Caco-2 (cell line): ENCODE data around the gene SS18. TPM values are rescaled to one million over a fixed set of nuclear protein-coding genes. Genes with fewer than 3 reads are reported as not detected.

ENCODE experiments used
- BruUV-seq: library from RNA; stranded (reverse); fragments of 400-500 nt; replicated peaks from 2 replicates; lab custom pipeline; 2021; lab: Mats Ljungman, UMichigan
- CTCF ChIA-PET: fragments of 300-600 bp; sonication (Branson Sonifier 250); formaldehyde crosslinking; loops from one replicate; lab custom pipeline; 2022; ENCODE audit warnings: antibody characterized with exemption; lab: Charles Lee
- POLR2A ChIA-PET: fragments of 300-600 bp; sonication (Branson Sonifier 250); formaldehyde crosslinking; loops from one replicate; lab custom pipeline; 2022; ENCODE audit warnings: antibody characterized with exemption; lab: Charles Lee
- DNase-seq, 2 experiments: peaks; one replicate each; pipeline versions ENCODE4 v3.0.0 to v3.0.0-alpha.2; 2020 to 2022
- H3K27me3 ChIP-seq: replicated peaks from 2 replicates; pipeline ENCODE4 v1.6.0; 2011; ENCODE audit warnings: low read length; ENCODE audit not compliant: control insufficient read depth, insufficient read depth
- H3K36me3 ChIP-seq: 2 replicates; pipeline ENCODE4 v1.5.1; 2011; ENCODE audit warnings: low read length; ENCODE audit not compliant: control insufficient read depth, insufficient read depth
- H3K4me1 ChIP-seq: fragments of 250-450 bp; sonication (Bioruptor Pico); 2 replicates; pipeline ENCODE4 v1.5.1; 2020; ENCODE audit warnings: mild to moderate bottlenecking
- H3K4me3 ChIP-seq: 2 replicates; pipeline ENCODE4 v1.5.1; 2011; ENCODE audit warnings: low read depth, mild to moderate bottlenecking, control low read depth, low read length
- H3K9me3 ChIP-seq: fragments of 250-450 bp; sonication (Bioruptor Pico); 2 replicates; pipeline ENCODE4 v1.5.1; 2020; ENCODE audit warnings: mild to moderate bottlenecking, moderate library complexity
- H3K27ac Mint-ChIP-seq: one replicate; pipeline ENCODE4 v1.8.0; 2022; ENCODE audit warnings: mixed read lengths; ENCODE audit not compliant: unreplicated experiment
- H3K27me3 Mint-ChIP-seq: one replicate; pipeline ENCODE4 v1.8.0; 2022; ENCODE audit warnings: mixed read lengths; ENCODE audit not compliant: insufficient read depth, unreplicated experiment
- H3K36me3 Mint-ChIP-seq: one replicate; pipeline ENCODE4 v1.8.0; 2022; ENCODE audit warnings: mild to moderate bottlenecking, mixed read lengths; ENCODE audit not compliant: insufficient read depth, unreplicated experiment
- H3K4me1 Mint-ChIP-seq: one replicate; pipeline ENCODE4 v1.8.0; 2022; ENCODE audit warnings: low read depth, mixed read lengths; ENCODE audit not compliant: unreplicated experiment
- H3K4me3 Mint-ChIP-seq: one replicate; pipeline ENCODE4 v1.8.0; 2022; ENCODE audit warnings: mild to moderate bottlenecking, moderate library complexity, mixed read lengths; ENCODE audit not compliant: unreplicated experiment
- H3K9me3 Mint-ChIP-seq: one replicate; pipeline ENCODE4 v1.8.0; 2022; ENCODE audit warnings: mixed read lengths; ENCODE audit not compliant: unreplicated experiment
- intact Hi-C: fragments of 100-400 bp; cut with micrococcal nuclease; formaldehyde crosslinking; loops from one replicate; pipeline ENCODE4 v1.10.0; 2022; ENCODE audit not compliant: unreplicated experiment
- total RNA-seq: library from RNA; stranded (reverse); gene quantifications from 2 replicates; pipeline ENCODE4 v1.2.3, GENCODE V29; 2022
- TF ChIP-seq, protein P1 (sequence below), 2 experiments: fragments of 200-600 bp in 1 of 2; IDR thresholded peaks; 1 replicate in 1 of 2; 2 replicates in 1 of 2; pipeline versions ENCODE4 v1.5.1 to v1.8.0; 2011 to 2022; ENCODE audit warnings: antibody characterized with exemption in 1 of 2, control low read depth in 1 of 2, inconsistent platforms in 1 of 2, low read depth in 1 of 2, low read length in 1 of 2, mild to moderate bottlenecking in 1 of 2, moderate library complexity in 1 of 2; ENCODE audit not compliant: insufficient read depth in 1 of 2, severe bottlenecking in 1 of 2, unreplicated experiment in 1 of 2

The SS18 gene
- total RNA-seq, 1 experiment from 2014 or later = 34.6 TPM

DNA sequence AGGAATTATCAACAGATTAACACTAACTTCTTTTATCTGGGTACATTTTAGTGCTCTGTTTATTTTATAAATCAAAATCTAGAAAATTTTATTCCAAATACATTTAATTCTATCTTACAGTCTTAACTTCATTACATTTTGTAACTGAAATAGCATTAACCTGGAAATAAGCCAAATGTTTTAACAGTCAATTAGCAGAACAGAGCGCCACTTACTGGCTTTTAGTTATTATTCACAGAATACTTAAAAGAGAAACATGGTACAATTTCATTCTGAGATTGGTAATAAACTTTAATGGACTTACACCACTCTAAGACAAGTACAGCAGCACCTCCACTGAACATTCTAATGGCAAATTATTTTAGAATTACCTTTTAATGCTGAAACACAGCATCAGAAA is 38.6 kb downstream of the SS18 start:
- TF ChIP-seq, protein P1, sequence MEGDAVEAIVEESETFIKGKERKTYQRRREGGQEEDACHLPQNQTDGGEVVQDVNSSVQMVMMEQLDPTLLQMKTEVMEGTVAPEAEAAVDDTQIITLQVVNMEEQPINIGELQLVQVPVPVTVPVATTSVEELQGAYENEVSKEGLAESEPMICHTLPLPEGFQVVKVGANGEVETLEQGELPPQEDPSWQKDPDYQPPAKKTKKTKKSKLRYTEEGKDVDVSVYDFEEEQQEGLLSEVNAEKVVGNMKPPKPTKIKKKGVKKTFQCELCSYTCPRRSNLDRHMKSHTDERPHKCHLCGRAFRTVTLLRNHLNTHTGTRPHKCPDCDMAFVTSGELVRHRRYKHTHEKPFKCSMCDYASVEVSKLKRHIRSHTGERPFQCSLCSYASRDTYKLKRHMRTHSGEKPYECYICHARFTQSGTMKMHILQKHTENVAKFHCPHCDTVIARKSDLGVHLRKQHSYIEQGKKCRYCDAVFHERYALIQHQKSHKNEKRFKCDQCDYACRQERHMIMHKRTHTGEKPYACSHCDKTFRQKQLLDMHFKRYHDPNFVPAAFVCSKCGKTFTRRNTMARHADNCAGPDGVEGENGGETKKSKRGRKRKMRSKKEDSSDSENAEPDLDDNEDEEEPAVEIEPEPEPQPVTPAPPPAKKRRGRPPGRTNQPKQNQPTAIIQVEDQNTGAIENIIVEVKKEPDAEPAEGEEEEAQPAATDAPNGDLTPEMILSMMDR (IDR thresholded peaks at IDR 0.05; ENCODE audit: insufficient read depth in 1 of 2, low read depth in 1 of 2, low read length in 1 of 2, severe bottlenecking in 1 of 2, unreplicated experiment in 1 of 2) = no peak
- POLR2A ChIA-PET = no interaction called here
- H3K9me3 ChIP-seq = no peaks in the 10 kb centered on the region
- no peaks in the 10 kb centered on the region for H3K36me3 Mint-ChIP-seq
- H3K27me3 ChIP-seq = no peaks in the 10 kb centered on the region
- CTCF ChIA-PET = no interaction called here
- no peaks in the 10 kb centered on the region for H3K4me1 Mint-ChIP-seq
- intact Hi-C loops = no loop called here
- no peak overlapping the region for H3K4me3 Mint-ChIP-seq
- H3K27me3 Mint-ChIP-seq = no peaks in the 10 kb centered on the region
- DNase-seq = no peak
- H3K36me3 ChIP-seq = no peaks in the 10 kb centered on the region
- no TSS peak for BruUV-seq
- H3K4me1 ChIP-seq = no peaks in the 10 kb centered on the region
- no peak overlapping the region for H3K4me3 ChIP-seq
- no peak overlapping the region for H3K27ac Mint-ChIP-seq
- H3K9me3 Mint-ChIP-seq = no peaks in the 10 kb centered on the region

DNA sequence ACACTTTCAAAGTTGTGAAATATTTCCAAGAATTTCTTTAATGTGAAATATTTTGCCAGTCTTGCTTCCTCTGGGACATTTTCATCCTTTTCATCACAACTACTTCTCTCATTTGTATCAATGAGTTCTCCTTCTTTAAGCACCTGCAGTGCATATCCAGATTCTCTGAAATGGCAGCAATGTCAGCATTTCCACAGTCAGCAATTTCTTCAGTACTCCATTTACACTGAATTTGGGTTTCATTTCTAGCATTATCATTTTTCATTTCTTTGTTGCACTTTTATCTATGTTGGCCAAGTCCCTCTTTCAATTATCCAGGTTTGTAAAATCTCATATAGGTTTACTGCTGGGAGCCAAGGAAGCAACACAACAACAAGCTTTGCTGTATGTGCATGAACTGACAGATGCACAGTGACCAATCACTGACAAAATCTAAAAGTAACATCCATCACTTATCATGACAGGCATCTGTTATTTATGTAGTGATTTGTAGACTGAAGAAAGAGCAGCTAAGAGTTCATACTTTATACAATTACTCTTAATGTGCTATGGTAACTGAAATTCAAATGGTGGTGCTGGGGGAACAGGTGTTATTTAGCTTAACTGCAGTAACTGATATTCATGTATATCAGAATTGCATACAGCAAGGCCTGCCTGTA is 43.9 kb downstream of the SS18 start:
- ChIA-PET POLR2A (no interaction called here), CTCF (no interaction called here)
- Mint-ChIP-seq H3K27ac (no peak overlapping the region), H3K4me1 (no peaks in the 10 kb centered on the region), H3K36me3 (peaks cover 15% of the 10 kb centered on the region), H3K27me3 (no peaks in the 10 kb centered on the region), H3K4me3 (no peak overlapping the region), H3K9me3 (no peaks in the 10 kb centered on the region)
- Histone ChIP-seq H3K4me3 (no peak overlapping the region), H3K9me3 (no peaks in the 10 kb centered on the region), H3K4me1 (no peaks in the 10 kb centered on the region), H3K36me3 (no peaks in the 10 kb centered on the region), H3K27me3 (no peaks in the 10 kb centered on the region)
- no TSS peak for BruUV-seq
- DNase-seq = no peak
- TF ChIP-seq, protein P1 (IDR thresholded peaks at IDR 0.05; ENCODE audit: insufficient read depth in 1 of 2, low read depth in 1 of 2, low read length in 1 of 2, severe bottlenecking in 1 of 2, unreplicated experiment in 1 of 2) = no peak
- intact Hi-C loops = no loop called here

DNA sequence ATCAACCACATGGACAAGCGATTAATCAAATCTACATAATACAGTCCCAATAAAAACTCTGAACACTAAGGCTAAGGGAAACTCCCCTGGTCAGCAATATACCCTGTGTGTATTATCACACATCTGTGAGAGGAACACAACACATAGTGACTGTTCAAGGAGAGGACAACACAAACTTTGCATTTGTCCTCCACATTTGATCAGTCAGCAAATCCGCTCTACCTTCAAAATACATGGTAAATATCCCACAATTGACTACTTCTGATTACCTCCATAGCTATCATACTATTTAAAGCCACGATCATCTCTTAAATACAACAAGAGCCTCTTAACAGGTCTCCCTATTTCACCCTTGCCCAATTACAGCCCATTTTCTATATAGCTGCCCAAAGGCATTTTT is 45.6 kb downstream of the SS18 start:
- no peak overlapping the region for H3K4me3 ChIP-seq
- H3K27ac Mint-ChIP-seq = no peak overlapping the region
- peaks cover 15% of the 10 kb centered on the region for H3K36me3 Mint-ChIP-seq
- TF ChIP-seq, protein P1 (IDR thresholded peaks at IDR 0.05; ENCODE audit: insufficient read depth in 1 of 2, low read depth in 1 of 2, low read length in 1 of 2, severe bottlenecking in 1 of 2, unreplicated experiment in 1 of 2) = no peak
- intact Hi-C loops = no loop called here
- H3K9me3 Mint-ChIP-seq = no peaks in the 10 kb centered on the region
- POLR2A ChIA-PET = no interaction called here
- no peaks in the 10 kb centered on the region for H3K4me1 Mint-ChIP-seq
- H3K27me3 ChIP-seq = no peaks in the 10 kb centered on the region
- H3K27me3 Mint-ChIP-seq = no peaks in the 10 kb centered on the region
- CTCF ChIA-PET = no interaction called here
- no peaks in the 10 kb centered on the region for H3K4me1 ChIP-seq
- no peak for DNase-seq
- no peak overlapping the region for H3K4me3 Mint-ChIP-seq
- BruUV-seq = no TSS peak
- no peaks in the 10 kb centered on the region for H3K9me3 ChIP-seq
- H3K36me3 ChIP-seq = no peaks in the 10 kb centered on the region
